Epidermal melanocyte (primary cell): ENCODE measurements around the gene ZFC3H1.
"Not testable (repeated sequence)": the region's sequence is repeated elsewhere in the genome, so short reads cannot be mapped to it uniquely, and the experiment has no call there.

Source experiments
- DNase-seq: peaks from one replicate; pipeline ENCODE4 v3.0.0; 2011; ENCODE audit warnings: low spot score; ENCODE audit not compliant: insufficient read length

Gene ZFC3H1

GRCh38 chr12:71578694-71579258 is 84.9 kb downstream of the ZFC3H1 start:
- no peak for DNase-seq

GRCh38 chr12:71576496-71576895 is 87.2 kb downstream of the ZFC3H1 start:
- no peak for DNase-seq

GRCh38 chr12:71569885-71570284 is 93.8 kb downstream of the ZFC3H1 start:
- DNase-seq = not testable (repeated sequence)

GRCh38 chr12:71567537-71567936 is 96.1 kb downstream of the ZFC3H1 start:
- no peak for DNase-seq

GRCh38 chr12:71566655-71567054 is 97.0 kb downstream of the ZFC3H1 start:
- DNase-seq = no peak

GRCh38 chr12:71565535-71565934 is 98.1 kb downstream of the ZFC3H1 start:
- no peak for DNase-seq

GRCh38 chr12:71562676-71563595 is 100.7 kb downstream of the ZFC3H1 start:
- no peak for DNase-seq
